Ishikawa (cell line): ENCODE data around the gene EZR.

Source experiments
- CEBPB ChIP-seq: IDR thresholded peaks from 2 replicates; pipeline ENCODE4 v1.6.1; 2012
- CREB1 ChIP-seq: IDR thresholded peaks from 2 replicates; pipeline ENCODE4 v1.6.1; 2012; ENCODE audit warnings: low read depth
- EGR1 ChIP-seq: IDR thresholded peaks from 2 replicates; pipeline ENCODE4 v1.6.1; 2012
- EP300 ChIP-seq: IDR thresholded peaks from 2 replicates; pipeline ENCODE4 v1.6.1; 2012; ENCODE audit warnings: borderline replicate concordance
- FOXM1 ChIP-seq: IDR thresholded peaks from 2 replicates; pipeline ENCODE4 v1.6.1; 2012; ENCODE audit warnings: low read depth, borderline replicate concordance
- MAX ChIP-seq: IDR thresholded peaks from 2 replicates; pipeline ENCODE4 v1.6.1; 2012
- NFIC ChIP-seq: IDR thresholded peaks from 2 replicates; pipeline ENCODE4 v1.6.1; 2012
- RAD21 ChIP-seq: IDR thresholded peaks from 2 replicates; pipeline ENCODE4 v1.6.1; 2012; ENCODE audit warnings: low read depth
- REST ChIP-seq: IDR thresholded peaks from 2 replicates; pipeline ENCODE4 v1.6.1; 2012; ENCODE audit warnings: low read depth, mild to moderate bottlenecking
- TAF1 ChIP-seq: IDR thresholded peaks from 2 replicates; pipeline ENCODE4 v1.6.1; 2012; ENCODE audit warnings: low read depth, mild to moderate bottlenecking
- TCF12 ChIP-seq: IDR thresholded peaks from 2 replicates; pipeline ENCODE4 v1.6.1; 2012; ENCODE audit warnings: low read depth
- TEAD4 ChIP-seq: IDR thresholded peaks from 2 replicates; pipeline ENCODE4 v1.6.1; 2012
- USF1 ChIP-seq: IDR thresholded peaks from 2 replicates; pipeline ENCODE4 v1.6.1; 2012
- YY1 ChIP-seq: IDR thresholded peaks from 2 replicates; pipeline ENCODE4 v1.6.1; 2012; ENCODE audit warnings: low read depth
- ZBTB7A ChIP-seq: IDR thresholded peaks from 2 replicates; pipeline ENCODE4 v1.6.1; 2012; ENCODE audit warnings: low read depth

The EZR gene

GRCh38 chr6:158769771-158770432 lies 49.3 kb downstream of the EZR start:
- TF ChIP-seq ZBTB7A (no peak), CEBPB (no peak), TAF1 (no peak), TCF12 (no peak)

- no peak for TF ChIP-seq CEBPB
Measured at GRCh38 chr6:158769234-158769770, 49.9 kb downstream of the EZR start.

- TF ChIP-seq YY1 (no peak), TEAD4 (no peak), RAD21 (no peak), TAF1 (no peak), FOXM1 (no peak), EGR1 (no peak), NFIC (no peak), MAX (no peak), EP300 (no peak), CEBPB (no peak), REST (no peak), TCF12 (no peak)
Measured at GRCh38 chr6:158768436-158768835, 50.7 kb downstream of the EZR start.

- TF ChIP-seq RAD21 (no peak), ZBTB7A (no peak), CEBPB (no peak), TEAD4 (no peak), MAX (no peak), EP300 (no peak), FOXM1 (no peak), REST (no peak)
Measured at GRCh38 chr6:158767709-158768108, 51.5 kb downstream of the EZR start.

GRCh38 chr6:158766621-158767455 lies 52.3 kb downstream of the EZR start:
- TF ChIP-seq TEAD4 (no peak), CREB1 (no peak), FOXM1 (no peak), USF1 (no peak), CEBPB (no peak), EGR1 (no peak), NFIC (no peak), TAF1 (no peak), RAD21 (no peak), MAX (no peak), YY1 (no peak), EP300 (no peak)

- TF ChIP-seq MAX (no peak), EP300 (no peak), TCF12 (no peak), FOXM1 (no peak), EGR1 (no peak), TEAD4 (no peak), CEBPB (no peak), RAD21 (no peak), ZBTB7A (no peak), YY1 (no peak), USF1 (no peak), REST (no peak), CREB1 (no peak), TAF1 (no peak), NFIC (no peak)
Measured at GRCh38 chr6:158765499-158766068, 53.6 kb downstream of the EZR start.
